Astrocyte (in vitro differentiated cells and primary cell): ENCODE measurements around the gene TBC1D19.

Experiments used
- EZH2 ChIP-seq: IDR thresholded peaks from 2 replicates; pipeline ENCODE4 v1.6.1; 2012; ENCODE audit warnings: mild to moderate bottlenecking, low read length, inconsistent platforms; ENCODE audit not compliant: insufficient read depth
- TF ChIP-seq, protein P1 (sequence below): IDR thresholded peaks from 2 replicates; pipeline ENCODE4 v1.5.1; 2011; ENCODE audit warnings: low read depth, mild to moderate bottlenecking, inconsistent platforms, low read length, moderate library complexity; ENCODE audit not compliant: insufficient read depth

DNA sequence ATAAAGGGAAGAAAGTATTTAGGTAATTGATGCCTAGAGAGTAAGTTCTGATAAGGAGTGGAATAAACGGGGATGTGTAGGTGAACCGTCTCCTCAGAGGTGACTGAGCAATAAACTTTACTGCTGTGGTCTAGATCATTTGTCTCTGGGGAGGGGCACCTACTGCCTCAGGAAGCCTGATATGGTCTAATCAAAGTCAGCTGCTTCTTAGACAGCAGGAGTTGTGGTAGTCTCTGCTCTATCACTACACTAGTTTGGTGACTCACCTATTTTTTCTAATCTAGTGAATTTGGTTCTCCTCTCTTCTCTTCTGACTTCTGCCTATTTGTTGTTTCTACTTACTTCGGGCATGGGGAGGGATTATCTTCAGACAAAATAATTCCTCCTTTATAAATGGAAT is 181.6 kb downstream of the TBC1D19 start:
- TF ChIP-seq, protein P1, sequence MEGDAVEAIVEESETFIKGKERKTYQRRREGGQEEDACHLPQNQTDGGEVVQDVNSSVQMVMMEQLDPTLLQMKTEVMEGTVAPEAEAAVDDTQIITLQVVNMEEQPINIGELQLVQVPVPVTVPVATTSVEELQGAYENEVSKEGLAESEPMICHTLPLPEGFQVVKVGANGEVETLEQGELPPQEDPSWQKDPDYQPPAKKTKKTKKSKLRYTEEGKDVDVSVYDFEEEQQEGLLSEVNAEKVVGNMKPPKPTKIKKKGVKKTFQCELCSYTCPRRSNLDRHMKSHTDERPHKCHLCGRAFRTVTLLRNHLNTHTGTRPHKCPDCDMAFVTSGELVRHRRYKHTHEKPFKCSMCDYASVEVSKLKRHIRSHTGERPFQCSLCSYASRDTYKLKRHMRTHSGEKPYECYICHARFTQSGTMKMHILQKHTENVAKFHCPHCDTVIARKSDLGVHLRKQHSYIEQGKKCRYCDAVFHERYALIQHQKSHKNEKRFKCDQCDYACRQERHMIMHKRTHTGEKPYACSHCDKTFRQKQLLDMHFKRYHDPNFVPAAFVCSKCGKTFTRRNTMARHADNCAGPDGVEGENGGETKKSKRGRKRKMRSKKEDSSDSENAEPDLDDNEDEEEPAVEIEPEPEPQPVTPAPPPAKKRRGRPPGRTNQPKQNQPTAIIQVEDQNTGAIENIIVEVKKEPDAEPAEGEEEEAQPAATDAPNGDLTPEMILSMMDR = no peak
- TF ChIP-seq EZH2 = no peak
